Neural cell (in vitro differentiated cells): ENCODE measurements around the gene APH1A. TPM values are rescaled to one million over a fixed set of nuclear protein-coding genes. Genes with fewer than 3 reads are reported as not detected.

Source experiments
- H2AFZ ChIP-seq: fragments of 200-600, 300-800 bp; sonication (generic), shearing (Covaris generic); 2 replicates; pipeline ENCODE4 v1.6.0; 2014; ENCODE audit warnings: low read depth, mild to moderate bottlenecking, antibody characterized with exemption, low read length, moderate library complexity
- H3F3A ChIP-seq: fragments of 200-600 bp; shearing (Covaris generic); 2 replicates; pipeline ENCODE4 v1.6.1; 2016; ENCODE audit warnings: mild to moderate bottlenecking, moderate library complexity, mixed read lengths, antibody characterized with exemption, low read length; ENCODE audit not compliant: insufficient read depth, poor library complexity, severe bottlenecking
- H3K27ac ChIP-seq: fragments of 200-600, 300-800 bp; sonication (generic), shearing (Covaris generic); 2 replicates; pipeline ENCODE4 v1.5.1; 2014; ENCODE audit warnings: mild to moderate bottlenecking, low read length, moderate library complexity
- H3K27me3 ChIP-seq: fragments of 300-800, 200-600 bp; sonication (generic), shearing (Covaris generic); 2 replicates; pipeline ENCODE4 v1.6.0; 2014; ENCODE audit warnings: mild to moderate bottlenecking, low read depth, low read length, moderate library complexity; ENCODE audit not compliant: insufficient read depth
- H3K36me3 ChIP-seq: fragments of 300-800, 200-600 bp; sonication (generic), shearing (Covaris generic); 2 replicates; pipeline ENCODE4 v1.5.1; 2014; ENCODE audit warnings: mild to moderate bottlenecking, antibody characterized with exemption, low read length, moderate library complexity; ENCODE audit not compliant: insufficient read depth
- H3K4me2 ChIP-seq: fragments of 300-800, 200-600 bp; sonication (generic), shearing (Covaris generic); 2 replicates; pipeline ENCODE4 v1.6.0; 2014; ENCODE audit warnings: mild to moderate bottlenecking, low read length
- H3K4me3 ChIP-seq: fragments of 300-800, 200-600 bp; sonication (generic), shearing (Covaris generic); 2 replicates; pipeline ENCODE4 v1.5.1; 2014; ENCODE audit warnings: mild to moderate bottlenecking, low read length, moderate library complexity
- H3K79me2 ChIP-seq: fragments of 200-600 bp; shearing (Covaris generic); replicated peaks from 2 replicates; pipeline ENCODE4 v1.6.0; 2014; ENCODE audit warnings: mild to moderate bottlenecking, low read length, moderate library complexity; ENCODE audit not compliant: insufficient read depth
- H3K9ac ChIP-seq: fragments of 300-800, 200-600 bp; sonication (generic), shearing (Covaris generic); 2 replicates; pipeline ENCODE4 v1.6.1; 2016; ENCODE audit warnings: mild to moderate bottlenecking, low read length, mixed read lengths
- H3K9me2 ChIP-seq: fragments of 200-600 bp; shearing (Covaris generic); 2 replicates; pipeline ENCODE4 v1.6.1; 2016; ENCODE audit warnings: mild to moderate bottlenecking, low read length, mixed read lengths; ENCODE audit not compliant: insufficient read depth
- H3K9me3 ChIP-seq: fragments of 200-600, 300-800 bp; sonication (generic), shearing (Covaris generic); 2 replicates; pipeline ENCODE4 v1.6.1; 2016; ENCODE audit warnings: mild to moderate bottlenecking, mixed run types, low read length, moderate library complexity, mixed read lengths
- H4K20me1 ChIP-seq: fragments of 200-600 bp; shearing (Covaris generic); 2 replicates; pipeline ENCODE4 v1.6.1; 2016; ENCODE audit warnings: mild to moderate bottlenecking, mixed run types; ENCODE audit not compliant: insufficient read depth
- EP300 ChIP-seq: fragments of 450-650 bp; conservative IDR thresholded peaks from 2 replicates; pipeline ENCODE4 v1.6.1; 2014; ENCODE audit warnings: antibody characterized with exemption, mild to moderate bottlenecking, moderate library complexity; ENCODE audit not compliant: poor library complexity, severe bottlenecking
- EZH2 ChIP-seq: fragments of 200-600, 300-800 bp; shearing (Covaris generic), sonication (generic); IDR thresholded peaks from 2 replicates; pipeline ENCODE4 v1.6.1; 2014; ENCODE audit warnings: antibody characterized with exemption, low read length, borderline replicate concordance, mild to moderate bottlenecking; ENCODE audit not compliant: insufficient read depth, poor library complexity, severe bottlenecking
- MXI1 ChIP-seq: fragments of 450-650 bp; conservative IDR thresholded peaks from 2 replicates; pipeline ENCODE4 v1.6.1; 2014; ENCODE audit warnings: antibody characterized with exemption, mild to moderate bottlenecking; ENCODE audit not compliant: poor library complexity, severe bottlenecking
- POLR2AphosphoS5 ChIP-seq: IDR thresholded peaks from 2 replicates; pipeline ENCODE4 v1.6.1; 2012
- RAD21 ChIP-seq: fragments of 450-650 bp; conservative IDR thresholded peaks from 2 replicates; pipeline ENCODE4 v1.6.1; 2014; ENCODE audit warnings: antibody characterized with exemption, mild to moderate bottlenecking, moderate library complexity
- REST ChIP-seq: IDR thresholded peaks from 2 replicates; pipeline ENCODE4 v1.6.1; 2012; ENCODE audit warnings: borderline replicate concordance
- SMC3 ChIP-seq: fragments of 450-650 bp; conservative IDR thresholded peaks from 2 replicates; pipeline ENCODE4 v1.6.1; 2014; ENCODE audit warnings: antibody characterized with exemption, mild to moderate bottlenecking, moderate library complexity; ENCODE audit not compliant: poor library complexity
- TAF1 ChIP-seq: IDR thresholded peaks from 2 replicates; pipeline ENCODE4 v1.6.1; 2012; ENCODE audit warnings: low read depth
- polyA plus RNA-seq: library from polyadenylated mRNA; depleted of rRNA; stranded (reverse); fragments of >200 nt; gene quantifications from 2 replicates; pipeline ENCODE4 v1.2.3, GENCODE V29; 2014
- TF ChIP-seq, protein P1 (sequence below): fragments of 450-650 bp; IDR thresholded peaks from 2 replicates; pipeline ENCODE4 v1.5.1; 2014; ENCODE audit warnings: antibody characterized with exemption, mild to moderate bottlenecking, moderate library complexity; ENCODE audit not compliant: poor library complexity, severe bottlenecking

APH1A gene
- polyA plus RNA-seq, 1 donor from 2014 or later: 167 TPM

- H3K36me3 ChIP-seq: no peaks in the 10 kb centered on the region
- TF ChIP-seq EZH2 (no peak), REST (no peak), EP300 (no peak), MXI1 (no peak), RAD21 (no peak), SMC3 (no peak), POLR2AphosphoS5 (no peak), TAF1 (no peak)
- TF ChIP-seq, protein P1, sequence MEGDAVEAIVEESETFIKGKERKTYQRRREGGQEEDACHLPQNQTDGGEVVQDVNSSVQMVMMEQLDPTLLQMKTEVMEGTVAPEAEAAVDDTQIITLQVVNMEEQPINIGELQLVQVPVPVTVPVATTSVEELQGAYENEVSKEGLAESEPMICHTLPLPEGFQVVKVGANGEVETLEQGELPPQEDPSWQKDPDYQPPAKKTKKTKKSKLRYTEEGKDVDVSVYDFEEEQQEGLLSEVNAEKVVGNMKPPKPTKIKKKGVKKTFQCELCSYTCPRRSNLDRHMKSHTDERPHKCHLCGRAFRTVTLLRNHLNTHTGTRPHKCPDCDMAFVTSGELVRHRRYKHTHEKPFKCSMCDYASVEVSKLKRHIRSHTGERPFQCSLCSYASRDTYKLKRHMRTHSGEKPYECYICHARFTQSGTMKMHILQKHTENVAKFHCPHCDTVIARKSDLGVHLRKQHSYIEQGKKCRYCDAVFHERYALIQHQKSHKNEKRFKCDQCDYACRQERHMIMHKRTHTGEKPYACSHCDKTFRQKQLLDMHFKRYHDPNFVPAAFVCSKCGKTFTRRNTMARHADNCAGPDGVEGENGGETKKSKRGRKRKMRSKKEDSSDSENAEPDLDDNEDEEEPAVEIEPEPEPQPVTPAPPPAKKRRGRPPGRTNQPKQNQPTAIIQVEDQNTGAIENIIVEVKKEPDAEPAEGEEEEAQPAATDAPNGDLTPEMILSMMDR: no peak
- H3K79me2 ChIP-seq: no peaks in the 10 kb centered on the region
- no peak overlapping the region for H3K27ac ChIP-seq
- H3K9me2 ChIP-seq: no peaks in the 10 kb centered on the region
- H3F3A ChIP-seq: no peaks in the 10 kb centered on the region
- H3K4me2 ChIP-seq: no peak overlapping the region
- H3K9ac ChIP-seq: no peak overlapping the region
- no peak overlapping the region for H3K4me3 ChIP-seq
- H3K9me3 ChIP-seq: no peaks in the 10 kb centered on the region
- no peak overlapping the region for H2AFZ ChIP-seq
- H4K20me1 ChIP-seq: no peaks in the 10 kb centered on the region
- no peaks in the 10 kb centered on the region for H3K27me3 ChIP-seq
Measured at GRCh38 chr1:150259217-150259616, 9.6 kb downstream of the APH1A start.

GRCh38 chr1:150257624-150258585 is 10.9 kb downstream of the APH1A start, which contains the start of gene CA14:
TSS of gene CA14 (plus strand) at chr1:150257774. CDS start at chr1:150258129, 355 bp downstream.
- no peaks in the 10 kb centered on the region for H4K20me1 ChIP-seq
- H3K4me3 ChIP-seq: peak within 1 kb of the TSS; percentile 35
- H3K9ac ChIP-seq: peak within 1 kb of the TSS; percentile 37
- H3K79me2 ChIP-seq: no peaks in the 10 kb centered on the region
- H2AFZ ChIP-seq: peak within 1 kb of the TSS; percentile 40
- no peaks in the 10 kb centered on the region for H3K27me3 ChIP-seq
- H3K4me2 ChIP-seq: no peak within 1 kb of the TSS
- no peaks in the 10 kb centered on the region for H3K36me3 ChIP-seq
- TF ChIP-seq POLR2AphosphoS5: no peak
- no peak for TF ChIP-seq MXI1
- no peak for TF ChIP-seq EZH2
- no peak for TF ChIP-seq SMC3
- no peak for TF ChIP-seq RAD21
- TF ChIP-seq REST: no peak
- no peak for TF ChIP-seq EP300
- no peak for TF ChIP-seq TAF1
- TF ChIP-seq, protein P1: no peak
- no peaks in the 10 kb centered on the region for H3K9me2 ChIP-seq
- H3K9me3 ChIP-seq: no peaks in the 10 kb centered on the region
- H3F3A ChIP-seq: no peaks in the 10 kb centered on the region
- no peak within 1 kb of the TSS for H3K27ac ChIP-seq
